Skeletal muscle tissue (tissue), 4 donors: Measurements from ENCODE around the gene CDSN. TPM values are rescaled to one million over a fixed set of nuclear protein-coding genes. Genes with fewer than 3 reads are reported as not detected.
"Not testable (repeated sequence)": the region's sequence is repeated elsewhere in the genome, so short reads cannot be mapped to it uniquely, and the experiment has no call there.

Experiments used
- H3K27ac ChIP-seq: one replicate; pipeline ENCODE4 v1.7.0; 2013; ENCODE audit warnings: mild to moderate bottlenecking, low read depth, low read length, inconsistent platforms
- H3K27me3 ChIP-seq, 3 donors: one replicate each; pipeline ENCODE4 v1.7.0; 2013; ENCODE audit warnings: low read length in 3 of 3; ENCODE audit not compliant: control insufficient read depth in 3 of 3, insufficient read depth in 3 of 3
- H3K36me3 ChIP-seq, 3 donors: one replicate each; pipeline ENCODE4 v1.7.0; 2013; ENCODE audit warnings: low read length in 3 of 3; ENCODE audit not compliant: control insufficient read depth in 3 of 3, insufficient read depth in 3 of 3
- H3K4me1 ChIP-seq, 3 donors: one replicate each; pipeline ENCODE4 v1.7.0; 2013; ENCODE audit warnings: low read length in 3 of 3, mild to moderate bottlenecking in 3 of 3; ENCODE audit not compliant: control insufficient read depth in 3 of 3, insufficient read depth in 3 of 3
- H3K4me3 ChIP-seq, 3 donors: one replicate each; pipeline ENCODE4 v1.7.0; 2013; ENCODE audit warnings: low read length in 3 of 3
- H3K9ac ChIP-seq, 3 donors: one replicate each; pipeline ENCODE4 v1.7.0; 2013; ENCODE audit warnings: low read length in 3 of 3, mild to moderate bottlenecking in 3 of 3, moderate library complexity in 2 of 3, low read depth in 1 of 3
- H3K9me3 ChIP-seq, 3 donors: one replicate each; pipeline ENCODE4 v1.7.0; 2013; ENCODE audit warnings: low read length in 3 of 3; ENCODE audit not compliant: control insufficient read depth in 3 of 3
- total RNA-seq: library from RNA; depleted of rRNA; stranded (reverse); fragments of >200 nt; gene quantifications from one replicate; pipeline ENCODE4 v1.2.3, GENCODE V29; 2014
- donor health status: Osteomylitis.

CDSN gene, protein sequence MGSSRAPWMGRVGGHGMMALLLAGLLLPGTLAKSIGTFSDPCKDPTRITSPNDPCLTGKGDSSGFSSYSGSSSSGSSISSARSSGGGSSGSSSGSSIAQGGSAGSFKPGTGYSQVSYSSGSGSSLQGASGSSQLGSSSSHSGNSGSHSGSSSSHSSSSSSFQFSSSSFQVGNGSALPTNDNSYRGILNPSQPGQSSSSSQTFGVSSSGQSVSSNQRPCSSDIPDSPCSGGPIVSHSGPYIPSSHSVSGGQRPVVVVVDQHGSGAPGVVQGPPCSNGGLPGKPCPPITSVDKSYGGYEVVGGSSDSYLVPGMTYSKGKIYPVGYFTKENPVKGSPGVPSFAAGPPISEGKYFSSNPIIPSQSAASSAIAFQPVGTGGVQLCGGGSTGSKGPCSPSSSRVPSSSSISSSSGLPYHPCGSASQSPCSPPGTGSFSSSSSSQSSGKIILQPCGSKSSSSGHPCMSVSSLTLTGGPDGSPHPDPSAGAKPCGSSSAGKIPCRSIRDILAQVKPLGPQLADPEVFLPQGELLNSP
- total RNA-seq = not detected

DNA sequence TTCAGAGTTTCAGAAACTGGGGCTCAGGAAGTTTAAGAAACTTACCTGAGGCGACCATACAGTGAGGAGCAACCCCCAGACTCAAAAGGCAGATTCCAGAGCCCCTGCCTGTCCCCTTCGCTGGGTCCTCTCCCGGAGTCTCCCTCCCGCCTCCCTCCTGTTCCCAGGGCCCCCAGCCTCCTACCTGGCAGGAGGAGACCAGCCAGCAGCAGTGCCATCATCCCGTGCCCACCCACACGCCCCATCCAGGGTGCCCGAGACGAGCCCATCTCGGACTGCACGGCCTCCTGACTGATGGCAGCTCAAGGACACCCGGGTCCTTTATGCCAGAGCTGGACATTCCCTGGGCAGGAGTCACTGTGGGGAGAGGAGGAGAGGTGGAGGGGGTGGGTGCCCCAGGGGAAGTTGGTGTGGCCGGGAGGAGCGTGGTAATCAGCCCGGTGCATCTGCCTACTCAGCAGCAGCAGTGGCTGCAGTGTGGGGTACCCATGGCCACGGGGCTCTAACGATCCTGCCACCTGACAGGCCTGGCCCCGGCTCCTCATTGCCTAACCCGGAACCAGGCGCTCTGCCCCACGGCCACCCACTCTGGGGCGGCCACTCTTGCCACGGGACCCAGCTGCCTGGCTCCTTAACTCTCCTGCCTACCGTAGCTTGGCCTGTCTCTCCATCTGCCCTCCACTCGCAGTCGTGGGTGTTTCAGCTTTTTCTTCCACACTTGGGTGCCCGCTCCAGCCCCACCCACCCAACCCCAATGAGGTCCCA lies at the start of gene CDSN:
TSS of gene CDSN (minus strand) at position 296 of the 765 bp plus-strand sequence. CDS start at position 269, 27 bp downstream.
- H3K27ac ChIP-seq = no peak within 1 kb of the TSS
- H3K9ac ChIP-seq = peak within 1 kb of the TSS in 1 of 3 donors; percentile 33
- H3K4me1 ChIP-seq = peaks cover 6 to 27% (median 17%) of the 10 kb centered on the region in 3 donors
- H3K36me3 ChIP-seq = no peaks in the 10 kb centered on the region
- H3K9me3 ChIP-seq = no peaks in the 10 kb centered on the region
- H3K27me3 ChIP-seq = peaks cover 0 to 2% (median 0%) of the 10 kb centered on the region in 3 donors
- no peak within 1 kb of the TSS for H3K4me3 ChIP-seq

DNA sequence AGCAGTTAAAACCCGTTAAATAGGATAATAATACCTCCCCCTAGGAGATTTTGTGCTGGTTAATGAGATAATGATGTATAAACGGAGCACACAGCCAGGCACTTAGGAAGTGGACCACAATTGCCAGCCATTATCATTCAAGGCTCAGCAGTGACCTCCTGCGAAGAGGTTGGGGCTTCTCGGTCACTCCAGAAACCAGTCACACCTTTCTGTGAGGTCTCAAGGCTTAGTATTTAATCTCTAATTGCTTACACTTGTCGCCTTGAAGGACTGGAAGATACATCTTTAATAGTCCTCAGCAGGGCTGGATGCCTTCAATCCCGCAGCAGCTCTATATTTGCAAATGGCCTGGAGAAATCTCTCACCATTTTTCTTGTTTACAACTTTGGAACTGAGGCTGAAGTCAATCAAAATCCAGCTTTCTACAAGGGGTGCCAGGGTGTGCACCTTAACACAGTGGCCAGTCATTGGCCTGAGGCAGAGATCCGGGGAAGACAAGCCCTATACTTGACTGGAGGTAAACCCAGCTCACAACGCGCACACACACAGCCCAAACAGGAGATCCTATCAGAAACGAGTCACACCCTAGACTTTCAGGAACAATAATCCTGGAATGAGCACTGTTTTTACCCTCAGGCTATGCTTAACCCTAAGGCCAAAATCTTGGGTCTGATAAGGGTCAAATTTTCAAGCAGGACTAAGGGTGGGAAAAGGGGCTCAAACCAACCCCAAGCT lies 49.0 kb upstream of the CDSN start:
- no peaks in the 10 kb centered on the region for H3K27me3 ChIP-seq
- H3K9ac ChIP-seq = peak overlapping the region in 1 of 3 donors; percentile 1
- no peaks in the 10 kb centered on the region for H3K9me3 ChIP-seq
- H3K36me3 ChIP-seq = no peaks in the 10 kb centered on the region
- no peak overlapping the region for H3K4me3 ChIP-seq
- no peak overlapping the region for H3K27ac ChIP-seq
- H3K4me1 ChIP-seq = no peaks in the 10 kb centered on the region

DNA sequence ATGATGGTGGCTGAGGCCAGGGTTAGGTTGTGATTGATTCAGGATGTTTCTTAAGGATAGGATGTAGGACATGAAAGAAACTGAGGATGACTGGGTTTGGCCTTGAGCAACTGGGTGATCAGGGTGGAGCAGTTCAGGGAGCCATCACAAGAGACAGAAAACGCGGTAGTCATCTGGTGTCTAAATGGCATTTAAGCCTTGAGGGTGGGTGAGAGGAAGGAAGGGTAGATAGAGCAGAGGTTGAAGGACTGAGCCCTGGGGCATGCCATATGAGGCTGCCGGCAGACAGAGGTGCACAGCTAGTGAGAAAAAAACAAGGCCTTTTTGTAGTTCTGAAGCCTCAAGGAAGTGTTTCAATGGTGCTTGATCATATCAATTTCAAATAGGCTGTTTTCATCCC lies 48.4 kb upstream of the CDSN start:
- H3K27ac ChIP-seq = no peak overlapping the region
- H3K36me3 ChIP-seq = no peaks in the 10 kb centered on the region
- H3K4me3 ChIP-seq = no peak overlapping the region
- no peaks in the 10 kb centered on the region for H3K27me3 ChIP-seq
- no peak overlapping the region for H3K9ac ChIP-seq
- no peaks in the 10 kb centered on the region for H3K9me3 ChIP-seq
- no peaks in the 10 kb centered on the region for H3K4me1 ChIP-seq

DNA sequence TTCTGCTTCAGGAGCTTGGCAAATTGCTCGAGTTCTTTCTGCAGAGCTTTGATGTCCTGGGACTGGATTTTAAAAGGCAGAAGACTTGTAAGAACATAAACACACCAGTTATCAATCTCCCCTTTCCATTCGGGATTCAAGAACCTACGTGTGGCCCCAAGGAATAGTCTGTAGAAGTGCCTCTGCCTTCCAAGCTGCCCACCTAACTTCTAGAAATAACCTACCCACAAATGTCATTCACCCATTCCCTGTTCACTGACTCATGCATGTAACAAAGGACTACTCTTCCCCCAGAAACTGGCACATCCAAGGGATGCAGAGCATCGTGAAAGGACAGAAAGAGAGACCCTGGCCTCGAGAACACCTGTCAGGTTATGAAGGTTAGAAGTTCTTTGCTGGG lies 45.7 kb upstream of the CDSN start:
- H3K36me3 ChIP-seq = peaks cover 0 to 4% (median 2%) of the 10 kb centered on the region in 3 donors
- H3K9me3 ChIP-seq = no peaks in the 10 kb centered on the region
- H3K4me1 ChIP-seq = no peaks in the 10 kb centered on the region
- H3K9ac ChIP-seq = no peak overlapping the region
- no peaks in the 10 kb centered on the region for H3K27me3 ChIP-seq
- no peak overlapping the region for H3K4me3 ChIP-seq
- no peak overlapping the region for H3K27ac ChIP-seq

GRCh38 chr6:31165064-31165832 lies 45.0 kb upstream of the CDSN start:
- H3K27ac ChIP-seq, H3K36me3 ChIP-seq, H3K9ac ChIP-seq, H3K27me3 ChIP-seq, H3K9me3 ChIP-seq, H3K4me1 ChIP-seq, H3K4me3 ChIP-seq: not testable (repeated sequence)

GRCh38 chr6:31164475-31165063 lies 44.3 kb upstream of the CDSN start:
- H3K9me3 ChIP-seq, H3K4me3 ChIP-seq, H3K36me3 ChIP-seq, H3K27me3 ChIP-seq, H3K4me1 ChIP-seq, H3K27ac ChIP-seq, H3K9ac ChIP-seq: not testable (repeated sequence)

GRCh38 chr6:31163922-31164321 lies 43.7 kb upstream of the CDSN start:
- Histone ChIP-seq H3K9me3 (no peaks in the 10 kb centered on the region), H3K9ac (no peak overlapping the region), H3K27ac (no peak overlapping the region), H3K4me1 (peaks cover 6 to 9% (median 9%) of the 10 kb centered on the region in 3 donors), H3K4me3 (no peak overlapping the region), H3K27me3 (no peaks in the 10 kb centered on the region), H3K36me3 (peaks cover 0 to 4% (median 2%) of the 10 kb centered on the region in 3 donors)

DNA sequence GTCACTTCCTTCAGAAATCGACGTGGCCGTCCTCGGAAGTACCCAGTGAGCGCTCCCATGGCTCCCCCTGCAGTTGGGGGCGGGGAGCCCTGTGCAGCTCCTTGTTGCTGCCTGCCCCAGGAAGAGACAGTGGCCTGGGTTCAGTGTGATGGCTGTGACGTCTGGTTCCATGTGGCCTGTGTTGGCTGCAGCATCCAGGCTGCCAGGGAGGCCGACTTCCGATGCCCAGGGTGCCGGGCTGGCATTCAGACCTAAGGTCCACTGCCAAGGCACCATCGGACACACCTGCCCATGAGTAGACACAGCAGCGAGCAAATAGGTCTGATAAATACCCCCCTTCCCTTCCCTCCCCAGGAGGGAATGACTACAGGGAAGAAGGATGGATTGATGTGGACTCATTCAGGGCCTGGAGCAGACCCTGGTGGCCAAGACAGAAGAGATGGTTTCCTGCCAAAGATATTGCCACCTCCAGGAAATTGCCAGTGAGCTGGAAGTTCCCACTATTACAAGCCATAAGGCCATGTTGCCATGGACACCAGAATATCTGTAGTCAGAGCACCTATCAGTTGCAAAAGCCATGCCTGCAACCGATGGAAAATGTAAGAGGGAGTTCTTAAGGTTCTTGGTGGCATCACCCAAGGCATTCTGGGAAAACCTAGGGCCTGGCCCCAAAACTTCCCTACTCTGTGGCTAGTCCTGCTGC lies 42.4 kb upstream of the CDSN start:
- Histone ChIP-seq H3K4me1 (peaks cover 11 to 14% (median 13%) of the 10 kb centered on the region in 3 donors), H3K9ac (no peak overlapping the region), H3K27me3 (no peaks in the 10 kb centered on the region)

More for the DNA sequence above, 42.4 kb upstream of the CDSN start:
- Histone ChIP-seq H3K27ac (no peak overlapping the region), H3K4me3 (no peak overlapping the region), H3K36me3 (peaks cover 0 to 4% (median 2%) of the 10 kb centered on the region in 3 donors), H3K9me3 (no peaks in the 10 kb centered on the region)
